HG03045 (cell line): ENCODE data around the gene GIMAP5.
"Not testable (repeated sequence)": the region's sequence is repeated elsewhere in the genome, so short reads cannot be mapped to it uniquely, and the experiment has no call there.

Experiments used
- ATAC-seq: cut with Tn5 transposase; IDR thresholded peaks from one replicate; pipeline ENCODE4 v1.9.1; 2021; ENCODE audit warnings: mild to moderate bottlenecking, moderate library complexity; ENCODE audit not compliant: unreplicated experiment

The GIMAP5 gene

DNA sequence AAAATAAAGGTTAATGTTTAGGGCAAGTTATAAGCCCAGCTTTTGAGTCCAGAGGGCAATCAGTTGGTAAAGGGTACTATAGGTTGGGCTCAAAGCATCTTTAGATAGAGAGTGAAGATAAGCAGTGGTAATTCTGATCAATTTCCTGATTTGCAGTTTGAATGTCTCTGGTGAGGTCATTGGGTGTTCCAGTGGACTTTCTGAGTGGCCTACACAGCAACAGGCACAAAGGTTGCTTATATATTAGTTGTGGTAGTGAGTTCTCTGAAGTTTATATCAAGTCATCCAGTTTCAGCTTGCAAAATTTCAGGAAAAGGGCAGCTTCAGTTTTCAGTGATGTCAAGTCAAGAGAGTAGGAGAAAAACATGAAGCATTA lies 29.1 kb downstream of the GIMAP5 start:
- no peak for ATAC-seq

DNA sequence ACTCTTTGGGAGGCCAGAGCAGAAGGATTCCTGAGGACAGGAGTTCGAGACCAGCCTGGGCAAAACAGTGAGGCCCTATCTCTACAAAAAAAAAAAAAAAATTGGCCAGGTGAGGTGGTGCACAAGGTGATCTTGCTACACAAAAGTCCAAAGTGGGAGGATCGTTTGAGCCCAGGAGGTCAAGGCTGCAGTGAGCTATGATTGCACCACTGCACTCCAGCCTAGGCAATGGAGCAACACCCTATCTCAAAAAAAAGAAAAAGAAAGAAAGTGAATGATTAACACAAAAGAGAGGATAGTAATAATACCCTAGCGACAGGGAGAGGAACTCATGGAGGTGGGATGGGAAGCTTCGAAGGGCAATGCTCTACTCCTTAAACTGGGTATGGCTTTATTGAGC lies 32.5 kb downstream of the GIMAP5 start:
- no peak for ATAC-seq

GRCh38 chr7:150774131-150774530 lies 36.9 kb downstream of the GIMAP5 start:
- not testable (repeated sequence) for ATAC-seq

- no peak for ATAC-seq
These were observed 41.0 kb downstream of the GIMAP5 start for GRCh38 chr7:150778014-150778737.

GRCh38 chr7:150778738-150779301 lies 41.6 kb downstream of the GIMAP5 start:
- ATAC-seq, result no peak

GRCh38 chr7:150780292-150780691 lies 43.1 kb downstream of the GIMAP5 start:
- no peak for ATAC-seq

- ATAC-seq, result no peak
These were observed 43.9 kb downstream of the GIMAP5 start for GRCh38 chr7:150781103-150781502.

DNA sequence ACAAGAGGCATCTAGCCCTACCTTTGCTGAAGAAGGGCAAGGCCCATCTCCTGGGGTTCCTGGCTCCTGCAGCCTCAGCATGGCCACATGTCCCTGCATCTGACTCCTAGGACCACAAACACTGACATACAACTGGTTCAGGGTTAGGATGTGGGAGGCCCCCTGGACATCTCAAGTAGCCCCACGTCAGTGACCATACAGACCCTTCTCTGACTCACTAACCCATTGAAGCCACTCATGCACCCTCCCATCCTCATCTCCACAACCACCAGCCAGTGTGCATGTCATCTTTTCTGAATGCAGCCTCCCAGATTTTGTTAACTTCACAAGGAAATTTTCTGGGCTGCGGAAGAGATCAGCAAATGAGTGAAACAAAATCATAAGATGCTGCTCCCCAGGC lies 44.7 kb downstream of the GIMAP5 start:
- ATAC-seq, result no peak

- ATAC-seq, result no peak
These were observed 47.0 kb downstream of the GIMAP5 start for GRCh38 chr7:150784120-150784736.

- ATAC-seq, result no peak
These were observed 47.7 kb downstream of the GIMAP5 start for GRCh38 chr7:150784954-150785353.

GRCh38 chr7:150787321-150788281 lies 50.4 kb downstream of the GIMAP5 start:
- no peak for ATAC-seq

GRCh38 chr7:150788474-150789269 lies 51.5 kb downstream of the GIMAP5 start:
- ATAC-seq, result no peak

GRCh38 chr7:150790416-150791075 lies 53.3 kb downstream of the GIMAP5 start:
- no peak for ATAC-seq

- ATAC-seq, result no peak
These were observed 54.1 kb downstream of the GIMAP5 start for GRCh38 chr7:150791304-150791703.

DNA sequence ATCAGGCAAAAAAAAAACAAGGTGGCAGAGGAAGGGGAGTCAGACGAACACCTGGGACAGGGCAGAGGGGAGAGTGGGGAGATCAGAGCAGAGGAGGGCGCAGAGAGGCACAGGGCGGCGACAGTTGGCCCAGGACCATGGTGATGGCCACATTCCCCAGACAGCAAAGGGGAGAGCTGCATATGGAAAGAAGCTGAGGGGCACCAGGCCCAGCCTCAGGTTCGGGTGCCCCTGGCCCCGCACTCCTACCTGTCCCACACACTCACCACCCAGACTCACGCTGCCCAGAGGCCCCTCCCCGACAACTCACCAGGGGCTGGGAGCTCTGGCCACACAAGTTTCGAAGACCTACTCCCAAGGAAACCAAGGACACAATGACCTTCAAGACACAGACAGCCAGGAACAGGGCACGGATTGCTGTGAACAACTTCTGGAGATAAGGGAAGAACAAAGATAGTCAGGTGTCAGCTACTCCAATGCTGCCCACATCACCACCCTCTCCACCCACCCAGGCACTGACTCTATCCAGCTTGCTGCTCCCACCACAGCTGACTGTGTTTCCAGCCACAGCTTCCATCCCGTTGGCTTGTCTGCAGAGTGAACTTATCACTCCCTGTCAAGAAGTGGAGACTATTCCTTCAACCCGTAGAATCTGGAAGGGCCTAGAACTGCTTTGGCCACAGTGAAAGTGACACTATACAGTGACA lies 54.7 kb downstream of the GIMAP5 start:
- ATAC-seq, result no peak
